GM23338 (cell line): Measurements from ENCODE around the gene IGSF22. TPM values are rescaled to one million over a fixed set of nuclear protein-coding genes. Genes with fewer than 3 reads are reported as not detected.

ENCODE experiments used
- ATAC-seq: fragments of 200-7000 bp; cut with Tn5 transposase; 3 replicates; pipeline ENCODE4 v1.9.1; 2020
- DNase-seq: peaks from one replicate; pipeline ENCODE4 v3.0.0-alpha.2; 2015; ENCODE audit warnings: low spot score
- H2AFZ ChIP-seq: fragments of 200-600 bp; sonication (generic); 2 replicates; pipeline ENCODE4 v1.8.0; 2016; ENCODE audit warnings: antibody characterized with exemption, mild to moderate bottlenecking, moderate library complexity
- H3F3A ChIP-seq: fragments of 200-600 bp; sonication (generic); replicated peaks from 2 replicates; pipeline ENCODE4 v1.8.0; 2017; ENCODE audit warnings: antibody characterized with exemption, mixed run types, low read depth
- H3K27ac ChIP-seq: fragments of 200-600 bp; sonication (generic); 2 replicates; pipeline ENCODE4 v1.6.1; 2016; ENCODE audit warnings: low read depth
- H3K27me3 ChIP-seq: fragments of 200-600 bp; sonication (generic); 2 replicates; pipeline ENCODE4 v1.8.0; 2016; ENCODE audit warnings: mild to moderate bottlenecking, mixed run types, moderate library complexity; ENCODE audit not compliant: insufficient read depth
- H3K36me3 ChIP-seq: fragments of 200-600 bp; sonication (generic); 2 replicates; pipeline ENCODE4 v1.8.0; 2016; ENCODE audit warnings: mild to moderate bottlenecking; ENCODE audit not compliant: insufficient read depth
- H3K4me1 ChIP-seq: fragments of 200-600 bp; sonication (generic); 2 replicates; pipeline ENCODE4 v1.8.0; 2016; ENCODE audit warnings: mild to moderate bottlenecking, moderate library complexity; ENCODE audit not compliant: insufficient read depth
- H3K4me2 ChIP-seq: fragments of 200-600 bp; sonication (generic); 2 replicates; pipeline ENCODE4 v1.7.1; 2017; ENCODE audit warnings: mixed run types
- H3K4me3 ChIP-seq: fragments of 200-600 bp; sonication (generic); 2 replicates; pipeline ENCODE4 v1.6.1; 2016; ENCODE audit warnings: mixed run types
- H3K79me2 ChIP-seq: fragments of 200-600 bp; sonication (generic); replicated peaks from 2 replicates; pipeline ENCODE4 v1.8.0; 2017; ENCODE audit warnings: mild to moderate bottlenecking; ENCODE audit not compliant: insufficient read depth
- H3K9me2 ChIP-seq: fragments of 200-600 bp; sonication (generic); 2 replicates; pipeline ENCODE4 v1.8.0; 2017; ENCODE audit not compliant: insufficient read depth
- H4K20me1 ChIP-seq: fragments of 200-600 bp; sonication (generic); replicated peaks from 2 replicates; pipeline ENCODE4 v1.8.0; 2017; ENCODE audit warnings: mild to moderate bottlenecking; ENCODE audit not compliant: insufficient read depth
- H3K27ac Mint-ChIP-seq: 2 replicates; pipeline ENCODE4 v1.8.0; 2020; ENCODE audit warnings: inconsistent platforms, mild to moderate bottlenecking, moderate library complexity, mixed read lengths
- H3K27me3 Mint-ChIP-seq: 3 replicates; pipeline ENCODE4 v1.8.0; 2022; ENCODE audit warnings: low read depth, mild to moderate bottlenecking, moderate library complexity, mixed read lengths, inconsistent platforms; ENCODE audit not compliant: insufficient read depth, poor library complexity
- H3K36me3 Mint-ChIP-seq: 3 replicates; pipeline ENCODE4 v1.8.0; 2021; ENCODE audit warnings: low read depth, mild to moderate bottlenecking, inconsistent platforms, moderate library complexity, mixed read lengths
- H3K4me1 Mint-ChIP-seq: 3 replicates; pipeline ENCODE4 v1.8.0; 2020; ENCODE audit warnings: mild to moderate bottlenecking, inconsistent platforms, mixed read lengths
- H3K4me3 Mint-ChIP-seq: 3 replicates; pipeline ENCODE4 v1.8.0; 2021; ENCODE audit warnings: moderate library complexity, mild to moderate bottlenecking, inconsistent platforms, mixed read lengths
- H3K9me3 Mint-ChIP-seq: 3 replicates; pipeline ENCODE4 v1.8.0; 2020; ENCODE audit warnings: moderate library complexity, mild to moderate bottlenecking, inconsistent platforms, mixed read lengths
- CREB1 ChIP-seq: fragments of 250-450 bp; sonication (Bioruptor Pico); IDR thresholded peaks from 2 replicates; pipeline ENCODE4 v1.5.0; 2020; ENCODE audit warnings: low read depth, mild to moderate bottlenecking, moderate library complexity
- EZH2 ChIP-seq: fragments of 200-600 bp; sonication (generic); IDR thresholded peaks from one replicate; pipeline ENCODE4 v1.8.0; 2017; ENCODE audit warnings: antibody characterized with exemption, mild to moderate bottlenecking, low read depth; ENCODE audit not compliant: unreplicated experiment
- EZH2phosphoT487 ChIP-seq: fragments of 200-600 bp; sonication (generic); IDR thresholded peaks from one replicate; pipeline ENCODE4 v1.8.1; 2018; ENCODE audit warnings: antibody characterized with exemption; ENCODE audit not compliant: unreplicated experiment
- POLR2AphosphoS5 ChIP-seq: IDR thresholded peaks from 2 replicates; pipeline ENCODE4 v1.6.1; 2016; ENCODE audit warnings: antibody characterized with exemption, low read depth
- ZNF114 ChIP-seq: fragments of 250-450 bp; sonication (Bioruptor Pico); IDR thresholded peaks from 2 replicates; pipeline ENCODE4 v1.5.0; 2020; ENCODE audit warnings: mild to moderate bottlenecking, moderate library complexity
- polyA plus RNA-seq: library from polyadenylated mRNA; unstranded; fragments of >200 nt; fragmentation: Nextera tagmentation; extraction: Ambion mirVana; gene quantifications from 2 replicates; pipeline ENCODE4 v1.2.1, GENCODE V29; 2016
- total RNA-seq: library from RNA; depleted of rRNA; stranded (reverse); fragments of >200 nt; shearing (Covaris generic); gene quantifications from 2 replicates; pipeline ENCODE4 v1.2.3, GENCODE V29; 2014
- TF ChIP-seq, protein P1 (sequence below), 2 experiments: fragments of 200-600 bp in 1 of 2; sonication (generic) in 1 of 2; conservative IDR thresholded peaks; 2 replicates each; pipeline versions ENCODE4 v1.5.1 to v1.6.1; 2016 to 2017; ENCODE audit warnings: antibody characterized with exemption in 2 of 2, low read depth in 2 of 2, mild to moderate bottlenecking in 2 of 2, moderate library complexity in 1 of 2
- TF ChIP-seq, protein P2 (sequence below): fragments of 250-450 bp; sonication (Bioruptor Pico); IDR thresholded peaks from 2 replicates; pipeline ENCODE4 v1.5.0; 2020; ENCODE audit warnings: mild to moderate bottlenecking, moderate library complexity
- TF ChIP-seq, protein P3 (sequence below): IDR thresholded peaks from 2 replicates; pipeline ENCODE4 v1.6.1; 2016; ENCODE audit warnings: antibody characterized with exemption

IGSF22 gene
- total and polyA plus RNA-seq, 2 experiments from 2014 or later = 0.37 TPM; not detected in 1

DNA sequence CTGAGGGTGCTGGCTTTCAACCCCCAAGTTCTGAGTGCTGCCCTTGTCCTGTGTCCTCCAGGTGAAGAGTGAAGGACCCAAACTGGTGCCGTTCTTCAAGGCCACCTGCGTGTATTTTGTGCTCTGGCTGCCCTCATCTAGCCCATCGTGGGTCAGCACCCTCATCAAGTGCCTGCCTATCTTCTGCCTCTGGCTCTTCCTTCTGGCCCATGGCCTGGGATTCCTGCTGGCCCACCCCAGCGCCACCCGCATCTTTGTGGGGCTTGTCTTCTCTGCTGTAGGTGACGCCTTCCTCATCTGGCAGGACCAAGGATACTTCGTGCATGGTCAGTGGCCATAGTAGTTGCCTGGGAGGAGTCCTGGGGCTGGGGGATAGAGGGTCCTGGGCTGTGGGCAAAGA lies 25.1 kb downstream of the IGSF22 start:
- Histone ChIP-seq H4K20me1 (no peaks in the 10 kb centered on the region), H3K4me1 (peaks cover 12% of the 10 kb centered on the region; the same call in 1 of the 2 replicates), H3F3A (0 out of 2 replicates have a peak, but pooled peaks cover 2% of the 10 kb centered on the region), H3K36me3 (no peaks in the 10 kb centered on the region), H2AFZ (no peak overlapping the region), H3K4me2 (no peak overlapping the region), H3K79me2 (no peaks in the 10 kb centered on the region), H3K27me3 (peaks cover 29% of the 10 kb centered on the region), H3K9me2 (no peaks in the 10 kb centered on the region), H3K27ac (no peak overlapping the region), H3K4me3 (no peak overlapping the region)
- Mint-ChIP-seq H3K4me3 (no peak overlapping the region; the same call in 2 of the 3 replicates), H3K27me3 (peaks cover 13% of the 10 kb centered on the region), H3K4me1 (peaks cover 14% of the 10 kb centered on the region; the same call in 2 of the 3 replicates), H3K9me3 (no peaks in the 10 kb centered on the region), H3K27ac (no peak overlapping the region), H3K36me3 (no peaks in the 10 kb centered on the region; the same call in 2 of the 3 replicates)
- ATAC-seq (no peak), DNase-seq (no peak)
- TF ChIP-seq, protein P1, sequence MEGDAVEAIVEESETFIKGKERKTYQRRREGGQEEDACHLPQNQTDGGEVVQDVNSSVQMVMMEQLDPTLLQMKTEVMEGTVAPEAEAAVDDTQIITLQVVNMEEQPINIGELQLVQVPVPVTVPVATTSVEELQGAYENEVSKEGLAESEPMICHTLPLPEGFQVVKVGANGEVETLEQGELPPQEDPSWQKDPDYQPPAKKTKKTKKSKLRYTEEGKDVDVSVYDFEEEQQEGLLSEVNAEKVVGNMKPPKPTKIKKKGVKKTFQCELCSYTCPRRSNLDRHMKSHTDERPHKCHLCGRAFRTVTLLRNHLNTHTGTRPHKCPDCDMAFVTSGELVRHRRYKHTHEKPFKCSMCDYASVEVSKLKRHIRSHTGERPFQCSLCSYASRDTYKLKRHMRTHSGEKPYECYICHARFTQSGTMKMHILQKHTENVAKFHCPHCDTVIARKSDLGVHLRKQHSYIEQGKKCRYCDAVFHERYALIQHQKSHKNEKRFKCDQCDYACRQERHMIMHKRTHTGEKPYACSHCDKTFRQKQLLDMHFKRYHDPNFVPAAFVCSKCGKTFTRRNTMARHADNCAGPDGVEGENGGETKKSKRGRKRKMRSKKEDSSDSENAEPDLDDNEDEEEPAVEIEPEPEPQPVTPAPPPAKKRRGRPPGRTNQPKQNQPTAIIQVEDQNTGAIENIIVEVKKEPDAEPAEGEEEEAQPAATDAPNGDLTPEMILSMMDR (conservative IDR thresholded peaks at IDR 0.05; ENCODE audit: low read depth in 2 of 2) = no peak
- TF ChIP-seq, protein P2, sequence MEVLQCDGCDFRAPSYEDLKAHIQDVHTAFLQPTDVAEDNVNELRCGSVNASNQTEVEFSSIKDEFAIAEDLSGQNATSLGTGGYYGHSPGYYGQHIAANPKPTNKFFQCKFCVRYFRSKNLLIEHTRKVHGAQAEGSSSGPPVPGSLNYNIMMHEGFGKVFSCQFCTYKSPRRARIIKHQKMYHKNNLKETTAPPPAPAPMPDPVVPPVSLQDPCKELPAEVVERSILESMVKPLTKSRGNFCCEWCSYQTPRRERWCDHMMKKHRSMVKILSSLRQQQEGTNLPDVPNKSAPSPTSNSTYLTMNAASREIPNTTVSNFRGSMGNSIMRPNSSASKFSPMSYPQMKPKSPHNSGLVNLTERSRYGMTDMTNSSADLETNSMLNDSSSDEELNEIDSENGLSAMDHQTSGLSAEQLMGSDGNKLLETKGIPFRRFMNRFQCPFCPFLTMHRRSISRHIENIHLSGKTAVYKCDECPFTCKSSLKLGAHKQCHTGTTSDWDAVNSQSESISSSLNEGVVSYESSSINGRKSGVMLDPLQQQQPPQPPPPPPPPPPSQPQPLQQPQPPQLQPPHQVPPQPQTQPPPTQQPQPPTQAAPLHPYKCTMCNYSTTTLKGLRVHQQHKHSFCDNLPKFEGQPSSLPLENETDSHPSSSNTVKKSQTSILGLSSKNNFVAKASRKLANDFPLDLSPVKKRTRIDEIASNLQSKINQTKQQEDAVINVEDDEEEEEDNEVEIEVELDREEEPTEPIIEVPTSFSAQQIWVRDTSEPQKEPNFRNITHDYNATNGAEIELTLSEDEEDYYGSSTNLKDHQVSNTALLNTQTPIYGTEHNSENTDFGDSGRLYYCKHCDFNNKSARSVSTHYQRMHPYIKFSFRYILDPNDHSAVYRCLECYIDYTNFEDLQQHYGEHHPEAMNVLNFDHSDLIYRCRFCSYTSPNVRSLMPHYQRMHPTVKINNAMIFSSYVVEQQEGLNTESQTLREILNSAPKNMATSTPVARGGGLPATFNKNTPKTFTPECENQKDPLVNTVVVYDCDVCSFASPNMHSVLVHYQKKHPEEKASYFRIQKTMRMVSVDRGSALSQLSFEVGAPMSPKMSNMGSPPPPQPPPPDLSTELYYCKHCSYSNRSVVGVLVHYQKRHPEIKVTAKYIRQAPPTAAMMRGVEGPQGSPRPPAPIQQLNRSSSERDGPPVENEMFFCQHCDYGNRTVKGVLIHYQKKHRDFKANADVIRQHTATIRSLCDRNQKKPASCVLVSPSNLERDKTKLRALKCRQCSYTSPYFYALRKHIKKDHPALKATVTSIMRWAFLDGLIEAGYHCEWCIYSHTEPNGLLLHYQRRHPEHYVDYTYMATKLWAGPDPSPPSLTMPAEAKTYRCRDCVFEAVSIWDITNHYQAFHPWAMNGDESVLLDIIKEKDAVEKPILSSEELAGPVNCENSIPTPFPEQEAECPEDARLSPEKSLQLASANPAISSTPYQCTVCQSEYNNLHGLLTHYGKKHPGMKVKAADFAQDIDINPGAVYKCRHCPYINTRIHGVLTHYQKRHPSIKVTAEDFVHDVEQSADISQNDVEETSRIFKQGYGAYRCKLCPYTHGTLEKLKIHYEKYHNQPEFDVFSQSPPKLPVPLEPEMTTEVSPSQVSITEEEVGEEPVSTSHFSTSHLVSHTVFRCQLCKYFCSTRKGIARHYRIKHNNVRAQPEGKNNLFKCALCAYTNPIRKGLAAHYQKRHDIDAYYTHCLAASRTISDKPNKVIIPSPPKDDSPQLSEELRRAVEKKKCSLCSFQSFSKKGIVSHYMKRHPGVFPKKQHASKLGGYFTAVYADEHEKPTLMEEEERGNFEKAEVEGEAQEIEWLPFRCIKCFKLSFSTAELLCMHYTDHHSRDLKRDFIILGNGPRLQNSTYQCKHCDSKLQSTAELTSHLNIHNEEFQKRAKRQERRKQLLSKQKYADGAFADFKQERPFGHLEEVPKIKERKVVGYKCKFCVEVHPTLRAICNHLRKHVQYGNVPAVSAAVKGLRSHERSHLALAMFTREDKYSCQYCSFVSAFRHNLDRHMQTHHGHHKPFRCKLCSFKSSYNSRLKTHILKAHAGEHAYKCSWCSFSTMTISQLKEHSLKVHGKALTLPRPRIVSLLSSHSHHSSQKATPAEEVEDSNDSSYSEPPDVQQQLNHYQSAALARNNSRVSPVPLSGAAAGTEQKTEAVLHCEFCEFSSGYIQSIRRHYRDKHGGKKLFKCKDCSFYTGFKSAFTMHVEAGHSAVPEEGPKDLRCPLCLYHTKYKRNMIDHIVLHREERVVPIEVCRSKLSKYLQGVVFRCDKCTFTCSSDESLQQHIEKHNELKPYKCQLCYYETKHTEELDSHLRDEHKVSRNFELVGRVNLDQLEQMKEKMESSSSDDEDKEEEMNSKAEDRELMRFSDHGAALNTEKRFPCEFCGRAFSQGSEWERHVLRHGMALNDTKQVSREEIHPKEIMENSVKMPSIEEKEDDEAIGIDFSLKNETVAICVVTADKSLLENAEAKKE (CRISPR knock-in tag) = no peak
- TF ChIP-seq EZH2phosphoT487 = no peak
- TF ChIP-seq CREB1 = no peak
- TF ChIP-seq POLR2AphosphoS5 = no peak
- TF ChIP-seq EZH2 = no peak
- TF ChIP-seq ZNF114 = no peak
- TF ChIP-seq, protein P3, sequence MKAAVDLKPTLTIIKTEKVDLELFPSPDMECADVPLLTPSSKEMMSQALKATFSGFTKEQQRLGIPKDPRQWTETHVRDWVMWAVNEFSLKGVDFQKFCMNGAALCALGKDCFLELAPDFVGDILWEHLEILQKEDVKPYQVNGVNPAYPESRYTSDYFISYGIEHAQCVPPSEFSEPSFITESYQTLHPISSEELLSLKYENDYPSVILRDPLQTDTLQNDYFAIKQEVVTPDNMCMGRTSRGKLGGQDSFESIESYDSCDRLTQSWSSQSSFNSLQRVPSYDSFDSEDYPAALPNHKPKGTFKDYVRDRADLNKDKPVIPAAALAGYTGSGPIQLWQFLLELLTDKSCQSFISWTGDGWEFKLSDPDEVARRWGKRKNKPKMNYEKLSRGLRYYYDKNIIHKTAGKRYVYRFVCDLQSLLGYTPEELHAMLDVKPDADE = no peak
